Ecto neural progenitor cell (in vitro differentiated cells): Measurements from ENCODE around the gene CRABP2.

Experiments used
- DNase-seq: peaks from one replicate; pipeline ENCODE4 v3.0.0-alpha.2; 2018; ENCODE audit warnings: low spot score

Gene CRABP2

GRCh38 chr1:156668801-156669637 is 36.4 kb downstream of the CRABP2 start:
- DNase-seq: no peak

- no peak for DNase-seq
Measured at GRCh38 chr1:156667968-156668709, 37.2 kb downstream of the CRABP2 start.

GRCh38 chr1:156667610-156667967 is 37.8 kb downstream of the CRABP2 start:
- DNase-seq: no peak

- no peak for DNase-seq
Measured at GRCh38 chr1:156666862-156667609, 38.3 kb downstream of the CRABP2 start.

- no peak for DNase-seq
Measured at GRCh38 chr1:156665539-156665938, 39.8 kb downstream of the CRABP2 start.

- DNase-seq: no peak
Measured at GRCh38 chr1:156664767-156665411, 40.5 kb downstream of the CRABP2 start.

- DNase-seq: no peak
Measured at GRCh38 chr1:156664046-156664766, 41.2 kb downstream of the CRABP2 start.

- no peak for DNase-seq
Measured at GRCh38 chr1:156663178-156663577, 42.2 kb downstream of the CRABP2 start.

- DNase-seq: no peak
Measured at GRCh38 chr1:156662800-156663055, 42.7 kb downstream of the CRABP2 start.

GRCh38 chr1:156662005-156662799 is 43.2 kb downstream of the CRABP2 start:
- DNase-seq: no peak

- DNase-seq: no peak
Measured at GRCh38 chr1:156660752-156661112, 44.7 kb downstream of the CRABP2 start.

GRCh38 chr1:156659988-156660751 is 45.2 kb downstream of the CRABP2 start:
- peak; percentile 99 for DNase-seq

GRCh38 chr1:156659661-156659987 is 45.8 kb downstream of the CRABP2 start:
- no peak for DNase-seq

GRCh38 chr1:156658945-156659574 is 46.3 kb downstream of the CRABP2 start:
- no peak for DNase-seq

GRCh38 chr1:156658496-156658895 is 46.9 kb downstream of the CRABP2 start:
- no peak for DNase-seq

- DNase-seq: no peak
Measured at GRCh38 chr1:156657741-156658319, 47.6 kb downstream of the CRABP2 start.

GRCh38 chr1:156656806-156657740 is 48.3 kb downstream of the CRABP2 start:
- DNase-seq: peak; percentile 88

- DNase-seq: no peak
Measured at GRCh38 chr1:156655904-156656516, 49.4 kb downstream of the CRABP2 start.
